Activated T-helper 9 cell treated with anti-CD3 and anti-CD28 coated beads, Interleukin-2, amount 50 U/mL, for 16 hours (primary cell): ENCODE measurements around the gene ALK.

Experiments used
- DNase-seq: peaks from one replicate; pipeline ENCODE4 v3.0.0-alpha.2; 2020; ENCODE audit warnings: low read depth

Gene ALK

DNA sequence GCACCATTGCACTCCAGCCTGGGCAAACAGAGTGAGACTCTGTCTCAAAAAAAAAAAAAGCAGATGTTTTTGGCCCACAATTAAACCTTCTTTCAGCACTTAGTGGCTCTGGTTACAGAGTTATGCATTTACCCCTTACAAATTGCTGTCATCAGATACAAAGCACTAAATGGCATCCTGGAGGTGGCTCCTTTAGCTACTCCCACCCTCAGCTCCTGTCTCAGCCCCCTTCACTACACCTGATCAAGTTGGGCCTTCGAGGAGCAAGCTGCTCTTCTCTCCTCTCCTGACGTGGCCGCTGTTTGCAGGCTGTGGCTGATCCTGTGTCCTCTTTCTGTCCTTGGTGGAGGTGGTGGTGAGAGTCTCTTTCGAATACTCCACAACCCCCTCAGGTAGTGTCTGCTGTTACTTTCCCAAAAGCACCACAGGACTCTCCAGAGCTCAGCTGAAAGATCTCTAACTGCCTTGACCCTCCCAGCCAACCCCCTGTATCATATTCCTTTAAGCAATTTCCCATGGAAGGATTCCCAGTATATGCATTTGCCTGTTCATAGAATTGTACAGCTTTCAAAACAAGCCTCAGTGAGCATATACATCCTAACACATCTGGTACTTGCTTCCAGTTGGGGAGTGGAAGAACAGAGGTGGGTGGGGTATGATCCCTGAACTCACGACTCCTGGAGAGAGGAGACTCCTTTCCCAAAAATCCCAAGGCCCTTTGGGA, 520.3 kb downstream of the ALK start:
- no peak for DNase-seq

DNA sequence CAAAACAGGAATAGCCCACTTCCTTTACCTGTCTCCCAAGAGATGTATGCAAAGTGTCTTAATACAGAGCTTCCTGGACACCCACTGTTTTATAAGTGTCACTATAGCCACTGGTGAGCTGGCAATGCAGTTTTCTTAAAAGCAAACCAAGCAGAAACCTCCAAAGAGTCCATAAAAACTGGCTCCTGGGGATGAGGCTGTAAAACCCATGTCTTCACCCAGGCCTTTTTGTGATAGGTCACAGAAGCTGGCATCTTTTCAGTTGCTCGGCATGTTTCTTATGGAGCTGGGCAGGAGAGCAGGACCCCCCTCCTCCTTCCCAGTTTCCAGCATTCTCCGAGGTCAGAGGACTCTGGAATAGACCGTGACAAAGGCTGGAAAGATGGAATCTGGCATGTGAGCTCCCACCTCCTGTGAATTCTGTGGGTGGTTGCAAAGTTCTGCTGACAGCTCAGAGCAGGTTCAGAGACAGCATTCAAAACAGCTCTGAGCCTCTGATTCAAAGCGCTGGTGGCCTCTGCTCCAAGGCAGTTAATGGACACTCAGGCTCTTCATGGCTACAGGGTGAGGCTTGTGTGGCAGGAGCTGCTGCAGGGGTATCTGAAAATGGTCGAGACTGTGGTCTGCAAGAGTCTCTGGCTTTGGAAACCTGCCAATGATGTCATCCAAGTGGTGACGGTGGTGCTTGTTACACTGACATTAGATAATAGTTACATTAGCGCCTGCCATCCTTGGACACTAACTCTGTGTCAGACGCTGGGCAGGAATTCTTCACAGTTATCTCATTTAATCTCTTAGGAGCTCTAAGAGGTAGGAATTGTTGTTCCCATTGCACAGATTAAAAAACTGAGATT, 522.8 kb downstream of the ALK start:
- no peak for DNase-seq

DNA sequence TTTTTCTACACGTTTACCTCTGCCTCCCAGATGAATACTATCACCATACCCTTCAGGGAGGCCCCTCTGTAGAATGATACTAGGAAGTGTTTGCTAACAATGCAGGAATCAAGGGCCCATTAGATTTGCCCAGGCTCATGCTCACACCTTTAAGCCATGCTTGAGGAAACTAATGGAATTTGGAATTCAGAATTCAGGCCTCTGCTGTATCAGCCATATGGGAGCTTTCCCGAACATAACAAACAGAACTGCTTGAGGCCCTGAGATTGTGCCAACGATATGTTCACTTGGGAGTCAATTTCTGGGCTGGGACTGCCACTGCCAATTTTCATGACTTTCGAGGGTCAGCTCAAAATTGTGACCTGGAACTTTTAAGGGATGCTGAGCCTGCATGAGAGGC, 523.7 kb downstream of the ALK start:
- DNase-seq, result no peak

DNA sequence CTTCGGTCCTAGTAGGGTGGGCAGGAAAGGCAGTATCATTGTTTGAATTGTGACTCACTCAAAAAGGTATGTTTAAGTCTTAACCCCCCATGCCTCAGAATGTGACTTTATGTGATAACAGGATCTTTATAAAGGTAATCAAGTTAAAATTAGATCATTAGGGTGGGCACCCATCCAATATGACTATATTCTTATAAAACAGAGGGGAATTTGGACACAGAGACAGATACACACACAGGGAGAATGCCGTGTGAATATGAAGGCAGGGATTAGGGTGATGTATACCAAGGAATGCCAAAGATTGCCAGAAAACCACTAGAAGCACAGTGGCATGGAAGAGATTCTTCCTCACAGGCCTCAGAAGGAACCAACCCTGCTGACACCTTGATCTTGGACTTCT, 524.3 kb downstream of the ALK start:
- no peak for DNase-seq

DNA sequence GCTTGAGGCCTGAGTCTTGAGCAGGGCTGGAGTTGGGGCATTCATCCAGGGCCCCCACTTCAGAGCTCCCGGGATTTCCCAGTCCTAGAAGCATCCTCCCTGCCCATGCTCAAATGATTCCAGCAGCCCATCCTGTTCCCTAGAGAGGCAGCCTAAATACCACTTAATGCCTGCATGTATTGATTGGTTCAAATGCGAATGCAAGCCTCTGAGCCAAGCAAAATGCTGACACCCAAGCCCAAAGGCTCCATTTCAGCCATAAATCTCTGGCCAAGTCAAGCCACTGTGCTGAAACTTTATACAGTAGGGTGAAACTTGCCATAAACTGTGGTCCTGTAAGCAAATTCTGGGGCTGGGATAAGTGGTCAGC, 526.4 kb downstream of the ALK start:
- no peak for DNase-seq

DNA sequence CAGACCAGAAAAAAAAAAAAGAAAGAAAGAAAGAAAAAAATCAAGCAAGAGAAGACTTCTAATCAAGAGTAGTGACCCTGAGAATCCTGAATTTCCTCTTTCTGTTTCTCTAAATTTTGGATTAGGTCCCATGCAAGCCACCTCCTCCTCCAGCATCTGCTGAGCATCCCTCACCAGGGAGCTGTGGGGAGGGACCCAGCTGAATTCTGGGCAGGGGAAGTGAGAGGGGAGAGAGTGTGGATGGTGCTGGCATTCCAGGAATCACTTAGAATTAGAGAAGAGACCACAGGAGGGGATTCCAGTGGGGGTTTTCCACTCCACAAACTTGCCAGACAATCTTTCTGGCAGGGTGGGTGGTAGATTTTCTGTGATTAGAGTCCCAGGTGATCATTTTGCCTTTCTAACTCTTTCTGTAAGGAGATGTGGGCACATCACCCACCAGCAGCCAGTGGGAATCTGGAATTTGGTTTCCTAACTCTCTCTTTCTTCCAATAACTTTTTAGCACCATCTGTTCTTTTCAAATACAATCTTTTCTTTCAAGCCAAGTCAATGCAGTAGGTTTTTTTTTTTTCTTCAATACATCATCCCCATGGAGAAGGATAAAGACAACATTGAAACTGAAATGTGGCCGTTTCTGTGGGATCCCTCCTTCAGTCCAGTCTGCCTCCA, 526.9 kb downstream of the ALK start:
- DNase-seq, result no peak

DNA sequence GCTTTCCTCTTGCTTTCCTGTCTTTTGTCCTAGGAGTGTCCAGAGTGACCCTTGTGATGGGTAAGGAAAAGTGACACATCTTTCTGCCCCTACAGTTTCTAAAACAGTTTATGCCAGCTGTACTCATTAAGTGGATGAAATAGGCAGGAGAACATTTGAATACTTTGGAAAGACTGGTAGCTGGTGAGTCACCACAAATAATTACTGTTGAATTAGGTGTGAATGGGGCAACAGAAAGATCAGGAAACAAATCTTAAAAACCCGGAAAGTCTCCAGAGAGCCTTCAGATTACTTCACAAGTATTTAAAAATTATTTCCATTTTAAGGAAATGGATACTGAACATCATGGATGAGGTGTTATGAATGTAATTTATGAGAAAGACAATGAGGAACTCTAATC, 527.7 kb downstream of the ALK start:
- DNase-seq, result no peak

DNA sequence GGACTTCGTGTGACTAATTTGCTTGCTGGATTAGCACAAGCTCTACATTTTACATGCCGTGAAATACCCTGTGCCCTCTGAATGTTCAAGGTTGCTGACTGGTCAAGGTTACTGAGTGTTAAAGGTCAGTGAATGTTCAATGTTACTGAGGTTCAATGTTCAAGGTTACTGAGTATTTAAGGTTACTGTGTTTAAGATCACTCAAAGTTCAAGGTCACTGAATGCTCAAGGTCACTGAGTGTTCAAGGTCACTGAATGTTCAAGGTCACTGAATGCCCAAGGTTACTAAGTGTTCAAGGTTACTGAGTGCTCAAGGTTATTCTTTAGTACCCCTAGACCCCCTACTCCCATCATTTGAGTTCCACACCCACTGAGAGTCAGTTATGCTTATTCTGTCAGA, 528.6 kb downstream of the ALK start:
- DNase-seq, result no peak

DNA sequence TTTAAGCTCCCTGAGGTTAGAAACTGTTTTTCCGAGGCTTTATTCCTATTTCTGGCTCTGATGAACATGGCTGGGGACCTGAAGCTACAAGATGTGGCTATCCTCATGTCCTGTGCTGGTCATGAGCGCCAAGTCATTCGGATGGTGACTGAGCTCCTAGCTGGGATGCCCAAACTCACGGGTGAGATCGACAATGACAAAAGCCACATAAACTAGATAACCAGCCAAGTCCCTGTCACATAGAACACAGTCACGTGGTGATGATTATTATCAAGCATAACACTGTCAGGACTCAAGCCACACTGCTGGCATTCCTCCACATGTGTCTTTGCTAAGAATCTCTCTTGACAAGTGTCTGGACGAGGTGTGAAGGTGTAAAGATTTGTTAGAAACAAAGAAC, 531.2 kb downstream of the ALK start:
- no peak for DNase-seq

DNA sequence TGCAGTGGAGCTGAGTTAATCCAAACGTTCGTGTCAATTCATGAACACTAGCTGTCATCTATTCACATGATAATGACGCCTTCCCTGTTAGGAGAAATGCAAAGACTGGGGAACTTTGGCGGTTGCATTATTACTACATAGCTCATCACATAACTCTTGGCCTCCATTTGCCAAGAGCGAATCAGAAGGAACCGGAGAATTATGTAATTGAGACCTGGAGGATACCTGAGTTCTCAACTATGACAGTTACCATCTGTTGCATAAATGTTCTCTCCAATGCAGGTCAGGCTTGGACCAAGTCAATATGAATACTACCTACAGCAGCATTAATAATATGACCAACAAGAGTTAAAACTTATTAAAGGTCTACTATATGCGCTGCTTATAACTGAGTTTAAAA, 531.7 kb downstream of the ALK start:
- no peak for DNase-seq

DNA sequence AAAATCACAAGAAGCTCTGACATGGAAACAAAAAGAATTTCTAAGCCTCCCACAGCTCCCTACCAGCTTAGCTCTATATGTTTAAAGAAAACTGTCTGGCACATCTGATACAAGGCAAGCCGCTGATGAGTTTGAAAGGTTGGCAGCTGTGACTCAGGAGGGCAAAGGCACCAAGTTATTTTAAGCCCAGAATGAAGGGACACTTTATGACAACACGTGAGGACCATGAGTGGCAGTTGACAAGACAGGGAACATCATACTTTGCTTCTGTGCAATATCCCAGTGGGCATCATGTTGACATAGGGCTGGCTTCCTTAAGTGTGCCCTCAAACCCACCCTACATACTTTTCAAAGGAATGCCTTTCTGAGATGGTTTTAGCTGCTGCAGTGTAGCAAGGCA, 533.3 kb downstream of the ALK start:
- DNase-seq, result no peak

DNA sequence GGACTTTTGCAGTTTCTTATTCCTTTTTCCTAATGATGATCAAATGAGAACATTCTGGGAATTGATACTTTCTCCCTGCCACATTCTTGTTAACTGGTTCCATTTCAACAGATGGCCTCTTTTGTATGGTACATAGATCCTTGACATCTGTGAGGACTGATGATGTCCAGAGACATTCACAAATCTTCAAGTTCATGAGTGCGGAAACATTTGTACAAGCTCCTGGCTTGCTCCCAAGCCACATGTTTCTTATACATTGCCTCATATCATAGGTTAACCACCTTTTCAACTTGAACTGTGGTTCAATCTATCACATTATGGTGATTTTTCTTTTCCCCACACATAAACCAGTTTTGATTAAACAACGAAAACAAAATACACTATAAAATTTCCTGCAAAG, 538.9 kb downstream of the ALK start:
- no peak for DNase-seq

DNA sequence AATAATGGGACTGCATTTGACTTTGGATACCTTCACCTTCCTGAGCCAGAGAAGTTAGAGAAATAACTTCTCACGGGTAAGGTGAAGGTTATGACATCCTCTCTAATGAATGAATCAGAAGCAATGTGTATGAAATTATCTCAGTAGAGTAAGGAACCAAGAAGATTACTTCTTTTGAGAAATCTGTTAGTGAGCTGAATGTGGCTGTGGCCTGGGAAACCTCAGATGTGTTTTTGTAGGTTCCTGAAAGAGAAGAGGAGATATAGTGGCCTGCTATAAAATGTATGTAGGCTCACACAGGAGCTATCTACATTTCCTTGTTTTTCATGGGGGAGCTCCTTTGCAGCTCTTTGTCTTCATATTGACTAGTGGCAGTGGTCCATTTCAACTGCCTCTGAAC, 543.6 kb downstream of the ALK start:
- DNase-seq, result no peak

DNA sequence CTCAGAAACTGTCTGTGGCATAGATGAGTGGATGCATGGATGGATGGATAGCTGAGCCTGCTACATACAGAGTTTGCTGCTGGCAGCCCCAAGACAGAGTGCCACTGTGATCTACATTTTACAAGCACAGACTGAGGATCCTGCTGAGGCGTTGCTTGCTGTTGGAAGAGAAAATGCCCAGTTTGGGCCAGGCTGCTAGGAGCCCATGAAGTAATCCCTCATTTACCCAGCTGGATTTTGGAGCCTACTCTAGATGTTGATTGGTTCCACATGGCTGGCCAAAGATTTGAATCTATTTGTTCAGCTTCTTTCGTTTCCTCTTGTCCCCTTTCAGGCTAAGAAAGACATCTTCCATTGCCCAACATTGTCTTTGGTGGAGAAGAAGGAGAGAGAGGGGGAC, 544.8 kb downstream of the ALK start:
- no peak for DNase-seq

DNA sequence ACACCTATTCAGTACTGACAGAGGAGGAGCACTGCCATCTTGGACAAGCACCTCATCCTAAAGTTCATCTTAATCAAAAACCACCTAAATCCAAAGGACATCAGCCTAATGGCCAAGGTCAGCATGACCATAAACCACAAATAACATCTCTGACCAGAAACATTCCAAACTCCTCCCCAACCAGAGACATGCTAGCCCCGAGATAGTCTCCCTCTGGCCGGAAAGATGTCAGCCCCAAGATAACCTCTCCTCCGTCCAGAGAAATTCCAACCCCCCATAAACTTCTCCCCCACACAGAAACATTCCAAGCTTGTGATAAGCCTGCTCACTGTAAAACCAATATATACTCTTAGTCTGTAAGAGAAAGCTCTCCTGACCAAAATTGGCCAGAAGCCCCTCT, 545.5 kb downstream of the ALK start:
- DNase-seq, result no peak

DNA sequence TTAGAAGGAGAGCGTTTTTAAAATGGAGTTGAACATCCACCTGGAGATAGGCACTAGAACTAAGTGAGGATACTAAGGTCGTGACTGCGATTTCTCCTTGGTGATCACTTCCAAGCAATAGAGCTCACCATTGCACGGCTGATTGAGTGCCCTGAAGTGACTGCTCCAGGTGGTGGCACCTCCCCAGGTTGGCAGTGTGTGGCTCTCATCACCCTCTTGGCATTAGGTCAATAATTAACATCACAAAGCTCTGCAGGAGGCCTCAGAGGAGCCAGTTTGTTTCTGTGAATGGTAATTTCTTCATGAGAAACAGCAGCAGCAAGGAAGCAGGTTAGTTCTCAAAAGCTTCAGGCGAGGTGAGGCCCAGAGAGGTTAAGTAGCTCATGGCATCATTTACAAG, 546.6 kb downstream of the ALK start:
- no peak for DNase-seq

DNA sequence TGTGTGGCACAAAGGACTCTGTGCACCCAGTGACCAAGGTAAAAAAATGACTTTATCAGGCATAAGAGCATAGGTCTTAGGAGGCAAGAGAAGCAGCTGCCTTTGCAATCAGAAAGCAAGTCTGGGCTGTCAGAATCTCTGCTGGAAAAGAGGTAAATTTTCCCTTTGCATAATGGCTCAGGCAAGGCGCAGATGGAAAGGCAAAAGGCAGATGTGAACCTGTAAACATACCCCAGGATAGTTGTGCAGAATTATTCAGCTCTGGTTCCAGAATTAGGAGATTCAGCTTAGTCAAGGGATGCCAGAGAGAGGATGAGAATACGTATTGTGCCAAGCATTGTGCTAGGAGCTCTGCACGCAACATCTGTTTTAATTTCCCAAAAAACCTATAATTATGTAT, 547.5 kb downstream of the ALK start:
- DNase-seq, result no peak

DNA sequence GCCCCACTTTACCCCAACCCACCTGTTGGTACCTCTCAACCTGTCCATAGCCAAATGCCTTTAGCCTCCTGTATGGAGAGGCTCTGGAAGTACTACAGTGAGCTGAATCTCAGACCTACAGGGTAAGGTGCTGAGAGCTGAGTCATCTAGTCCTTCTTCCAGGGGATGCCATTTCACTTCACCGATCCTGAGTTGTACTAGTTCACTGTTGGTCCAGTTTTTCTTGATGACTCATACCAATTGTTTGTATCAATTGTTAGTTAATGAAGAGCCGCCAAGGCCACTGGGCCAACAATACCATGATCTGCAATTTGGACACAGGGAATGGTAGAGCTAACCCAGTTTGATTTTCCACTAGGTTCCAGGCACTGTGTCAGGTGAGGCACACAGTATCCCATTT, 549.2 kb downstream of the ALK start:
- DNase-seq, result no peak

DNA sequence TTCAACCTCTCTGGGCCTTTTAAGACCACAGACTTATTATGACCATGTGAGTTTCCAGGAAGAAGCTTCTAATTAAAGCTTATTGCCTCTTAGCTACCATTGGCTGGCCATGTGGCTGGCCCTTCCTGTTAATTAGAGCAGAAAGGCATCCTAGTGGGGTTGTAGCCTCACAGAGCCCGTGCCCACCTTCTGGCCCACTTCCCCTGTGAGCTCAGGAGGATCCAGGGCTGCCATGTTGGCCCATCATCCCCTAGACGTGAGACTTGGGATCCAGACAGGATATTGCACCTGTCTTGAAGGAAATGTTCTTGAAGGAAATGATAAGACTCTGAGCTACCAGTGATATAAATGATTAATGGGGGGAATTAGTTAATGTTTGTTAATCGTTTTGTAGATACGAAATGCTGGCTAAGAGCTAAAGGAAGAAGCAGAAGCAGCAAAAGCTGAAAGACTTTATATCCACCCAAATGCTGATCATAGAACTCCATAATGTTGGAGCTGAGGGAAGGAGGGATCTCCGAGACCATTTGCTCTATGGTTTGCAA, 550.7 kb downstream of the ALK start:
- DNase-seq, result no peak

DNA sequence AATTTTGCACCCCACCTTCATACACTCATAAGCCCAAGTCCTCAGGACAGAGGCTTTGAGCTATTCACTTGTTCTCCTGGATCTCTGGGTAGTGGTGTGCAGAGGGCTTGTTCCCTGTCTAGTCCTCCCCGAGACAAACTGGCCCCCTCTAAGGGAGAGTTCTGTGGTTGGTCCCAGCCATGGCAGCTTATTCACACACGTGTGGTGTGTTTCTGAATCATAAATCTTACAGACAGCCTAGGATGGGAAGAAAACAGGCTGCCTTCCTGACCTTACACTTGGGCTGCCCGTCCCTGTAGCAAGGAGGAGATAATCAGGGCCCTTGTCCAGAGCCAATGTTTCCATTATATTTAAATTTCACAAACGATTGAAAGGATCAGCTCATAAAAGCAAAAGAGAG, 551.2 kb downstream of the ALK start:
- no peak for DNase-seq

DNA sequence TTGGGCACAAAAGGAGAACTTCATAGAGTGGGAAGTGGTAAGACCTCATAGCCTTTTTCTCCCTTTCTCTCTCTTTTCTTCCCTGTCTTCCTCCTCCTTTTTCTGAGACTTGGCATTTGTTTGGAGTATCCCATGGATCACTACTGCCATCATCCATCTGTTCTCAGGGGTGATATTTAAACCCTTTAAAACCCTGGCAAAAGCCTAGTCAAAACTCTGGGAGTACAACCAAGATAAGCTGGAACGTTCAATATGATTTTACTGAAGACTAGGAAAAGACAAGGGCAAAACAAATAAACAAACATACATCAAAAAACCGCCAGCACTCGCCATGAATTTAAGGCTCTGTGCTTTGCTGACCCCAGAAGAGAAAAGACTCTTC, 552.7 kb downstream of the ALK start:
- DNase-seq, result no peak

DNA sequence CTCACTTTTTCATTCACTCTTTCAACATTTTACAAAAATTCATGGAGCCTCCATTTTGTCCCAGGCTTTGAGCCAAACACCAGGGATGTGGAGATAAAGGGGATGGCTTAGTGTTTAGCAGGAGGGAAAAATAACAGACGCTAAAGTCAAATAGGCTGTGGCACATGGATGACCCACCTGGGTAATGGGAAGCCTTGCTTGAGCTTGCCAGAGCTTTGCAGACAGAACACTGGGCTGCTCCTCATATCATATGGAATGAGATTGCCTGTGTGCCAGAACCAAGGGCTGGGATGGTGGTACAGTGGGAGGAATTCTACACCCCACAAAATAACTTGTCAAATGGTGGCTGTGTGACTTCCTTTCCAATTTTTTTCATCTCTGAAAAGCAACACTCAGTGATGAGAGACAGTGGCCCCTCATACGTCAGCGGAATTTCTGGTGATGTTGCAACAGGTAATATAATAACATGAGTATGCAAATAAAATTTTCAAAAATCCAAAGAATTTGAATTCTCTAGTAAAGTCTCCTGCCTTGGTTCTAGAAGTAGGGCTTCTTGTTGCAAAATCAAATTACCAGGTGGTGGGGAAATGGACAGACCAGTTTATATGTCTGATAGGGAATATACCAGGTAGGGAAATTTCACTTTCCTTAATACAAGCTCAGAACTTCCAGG, 553.3 kb downstream of the ALK start:
- DNase-seq, result no peak

DNA sequence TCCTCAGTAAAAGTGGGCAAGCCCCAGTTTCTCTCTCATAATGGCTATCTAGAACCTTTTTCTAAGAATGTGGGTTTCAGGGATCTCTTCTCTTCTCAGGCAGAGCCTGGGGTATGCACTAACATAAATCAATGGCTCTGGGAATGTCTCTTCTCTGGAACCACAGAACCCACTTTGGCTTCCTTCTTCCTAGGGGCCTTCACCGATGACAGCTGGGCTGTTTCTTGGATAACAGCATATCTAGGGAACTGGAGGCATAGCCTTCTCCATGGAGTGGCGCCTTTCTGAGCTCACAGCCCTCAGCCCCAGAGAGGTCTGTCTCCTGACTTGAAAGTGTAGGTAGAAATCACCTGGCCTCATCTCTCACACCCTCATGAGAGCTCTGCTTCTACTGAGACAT, 558.3 kb downstream of the ALK start:
- DNase-seq, result no peak
